Fibroblast of pulmonary artery (primary cell): ENCODE data around the gene PNMT.

Experiments used
- DNase-seq: peaks from one replicate; pipeline ENCODE4 v3.0.0-alpha.2; 2010; ENCODE audit warnings: low read depth
- H3K4me3 ChIP-seq: replicated peaks from 2 replicates; pipeline ENCODE4 v1.5.1; 2011; ENCODE audit warnings: low read depth, mild to moderate bottlenecking, control low read depth, low read length, moderate library complexity
- TF ChIP-seq, protein P1 (sequence below): IDR thresholded peaks from 2 replicates; pipeline ENCODE4 v1.5.1; 2011; ENCODE audit warnings: mild to moderate bottlenecking, control low read depth, low read length, inconsistent platforms; ENCODE audit errors: missing control alignments

PNMT gene

DNA sequence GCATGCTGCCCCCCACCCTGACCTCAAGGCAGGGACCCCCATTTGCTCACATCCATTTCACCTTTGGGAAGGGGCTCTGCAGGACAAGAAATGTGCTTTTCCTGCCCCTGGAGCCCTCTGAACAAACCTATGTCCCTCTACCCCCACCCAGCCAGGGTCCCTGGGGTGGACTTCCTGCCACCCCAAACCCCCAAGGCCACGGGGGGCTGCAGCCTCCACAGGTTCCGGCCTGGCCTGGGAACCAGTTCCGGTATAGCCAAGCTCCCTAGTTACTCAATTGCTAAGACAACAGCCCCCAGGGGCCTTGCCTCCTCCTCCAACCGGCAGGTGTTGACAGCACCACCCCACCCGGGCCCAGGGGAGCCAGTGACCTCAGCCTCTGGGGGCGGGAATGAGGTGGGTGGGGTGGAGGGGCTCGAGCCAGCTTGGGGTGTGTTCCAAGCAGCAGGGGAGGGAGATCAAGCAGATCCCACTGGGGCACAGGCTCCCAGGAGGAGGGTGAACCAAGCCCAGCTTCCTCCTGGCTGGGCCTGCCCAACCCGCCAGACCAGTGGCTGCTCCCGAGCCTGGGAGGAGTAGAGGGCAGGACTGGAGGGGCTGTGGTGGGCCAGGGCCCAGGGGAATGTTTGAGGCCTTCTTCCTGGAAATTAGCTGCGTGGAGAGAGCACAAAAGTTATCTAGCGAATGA lies 6.6 kb downstream of the PNMT start:
- DNase-seq, result no peak
- H3K4me3 ChIP-seq, result no peak overlapping the region
- TF ChIP-seq, protein P1, sequence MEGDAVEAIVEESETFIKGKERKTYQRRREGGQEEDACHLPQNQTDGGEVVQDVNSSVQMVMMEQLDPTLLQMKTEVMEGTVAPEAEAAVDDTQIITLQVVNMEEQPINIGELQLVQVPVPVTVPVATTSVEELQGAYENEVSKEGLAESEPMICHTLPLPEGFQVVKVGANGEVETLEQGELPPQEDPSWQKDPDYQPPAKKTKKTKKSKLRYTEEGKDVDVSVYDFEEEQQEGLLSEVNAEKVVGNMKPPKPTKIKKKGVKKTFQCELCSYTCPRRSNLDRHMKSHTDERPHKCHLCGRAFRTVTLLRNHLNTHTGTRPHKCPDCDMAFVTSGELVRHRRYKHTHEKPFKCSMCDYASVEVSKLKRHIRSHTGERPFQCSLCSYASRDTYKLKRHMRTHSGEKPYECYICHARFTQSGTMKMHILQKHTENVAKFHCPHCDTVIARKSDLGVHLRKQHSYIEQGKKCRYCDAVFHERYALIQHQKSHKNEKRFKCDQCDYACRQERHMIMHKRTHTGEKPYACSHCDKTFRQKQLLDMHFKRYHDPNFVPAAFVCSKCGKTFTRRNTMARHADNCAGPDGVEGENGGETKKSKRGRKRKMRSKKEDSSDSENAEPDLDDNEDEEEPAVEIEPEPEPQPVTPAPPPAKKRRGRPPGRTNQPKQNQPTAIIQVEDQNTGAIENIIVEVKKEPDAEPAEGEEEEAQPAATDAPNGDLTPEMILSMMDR, result no peak

DNA sequence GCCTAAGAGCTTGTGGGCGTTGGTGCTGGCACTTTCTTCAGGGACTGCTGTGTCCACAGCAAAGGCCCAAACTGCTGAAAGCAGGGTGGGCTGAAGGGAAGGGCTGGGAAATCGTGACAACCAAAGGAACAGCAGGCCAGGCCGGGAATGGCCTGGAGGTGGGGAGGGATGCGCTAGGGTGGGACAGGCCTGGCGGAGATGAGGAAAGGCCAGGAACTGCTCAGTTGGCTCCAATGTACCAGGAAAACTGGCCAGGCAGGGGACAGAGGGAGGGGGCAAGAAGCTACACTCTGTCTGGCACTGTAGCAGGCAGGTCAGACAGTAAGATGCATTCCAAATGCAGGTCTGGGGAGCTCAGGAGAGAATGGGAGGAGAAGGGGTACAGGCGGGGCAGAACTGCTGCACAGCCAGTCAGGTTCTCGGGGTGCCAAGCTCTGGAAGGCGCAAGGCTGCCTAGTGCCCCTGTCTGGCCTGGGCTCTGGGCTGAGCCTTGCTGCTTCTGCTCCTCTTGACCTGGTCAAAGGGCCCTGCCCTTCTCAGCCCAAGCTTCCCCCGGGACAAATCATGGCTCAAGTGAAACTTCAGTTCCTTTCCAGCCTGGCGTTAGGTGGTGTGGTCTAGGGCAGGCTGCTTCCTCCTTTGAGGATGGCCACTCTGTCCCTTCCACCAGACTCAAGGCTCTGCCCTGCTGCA lies 7.3 kb downstream of the PNMT start:
- no peak for DNase-seq
- no peak overlapping the region for H3K4me3 ChIP-seq
- TF ChIP-seq, protein P1, result no peak

DNA sequence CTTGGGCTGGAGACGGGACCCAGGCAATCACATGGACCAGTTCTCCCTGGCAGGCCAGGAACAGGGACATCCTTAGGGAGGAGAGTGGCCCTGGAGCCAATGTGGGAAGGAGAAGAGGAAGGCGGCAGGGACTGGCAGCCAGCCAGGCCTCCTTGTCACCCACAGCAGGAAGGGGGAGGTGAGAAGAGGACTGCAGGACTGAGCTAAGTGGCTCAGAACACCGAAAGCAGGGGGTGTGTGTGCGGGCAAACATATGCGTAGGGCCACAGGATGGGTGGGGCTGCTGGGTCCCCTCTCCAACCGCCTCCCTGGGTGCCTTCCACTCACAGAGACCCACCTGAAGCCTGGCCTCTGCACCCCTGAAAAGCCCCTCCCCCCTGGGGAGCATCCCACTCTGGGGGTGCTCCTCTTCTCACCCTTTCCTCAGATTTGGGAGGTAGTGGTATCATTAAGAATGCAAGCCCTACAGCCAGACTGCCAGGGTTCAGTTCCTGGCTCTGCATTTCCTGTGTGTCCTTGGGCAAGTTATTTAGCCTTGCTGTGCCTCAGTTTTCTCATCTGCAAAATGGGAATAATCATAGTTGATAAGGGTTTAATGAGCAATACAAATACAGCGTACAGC lies 8.1 kb downstream of the PNMT start:
- H3K4me3 ChIP-seq, result no peak overlapping the region
- DNase-seq, result no peak
- TF ChIP-seq, protein P1, result no peak

DNA sequence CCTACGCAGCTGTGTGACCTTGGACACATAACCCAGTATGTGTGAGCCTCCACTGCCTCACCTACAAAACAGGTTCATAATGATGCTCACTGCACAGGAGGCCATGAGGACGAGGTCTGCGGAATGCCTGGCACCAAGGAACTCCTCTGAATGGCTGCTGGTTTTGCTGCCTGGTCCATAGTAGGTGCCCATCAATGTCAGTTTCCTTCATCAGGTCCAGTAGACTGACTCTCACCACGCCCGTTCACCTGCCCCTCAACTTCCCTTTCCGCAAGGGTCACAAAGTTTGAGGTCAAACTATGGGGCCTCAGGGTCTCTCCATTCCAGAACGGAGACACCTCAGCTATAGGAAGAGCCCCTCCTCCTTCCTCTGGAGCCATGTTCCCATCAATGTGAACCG lies 8.8 kb downstream of the PNMT start:
- TF ChIP-seq, protein P1, result no peak
- H3K4me3 ChIP-seq, result no peak overlapping the region
- DNase-seq, result no peak

DNA sequence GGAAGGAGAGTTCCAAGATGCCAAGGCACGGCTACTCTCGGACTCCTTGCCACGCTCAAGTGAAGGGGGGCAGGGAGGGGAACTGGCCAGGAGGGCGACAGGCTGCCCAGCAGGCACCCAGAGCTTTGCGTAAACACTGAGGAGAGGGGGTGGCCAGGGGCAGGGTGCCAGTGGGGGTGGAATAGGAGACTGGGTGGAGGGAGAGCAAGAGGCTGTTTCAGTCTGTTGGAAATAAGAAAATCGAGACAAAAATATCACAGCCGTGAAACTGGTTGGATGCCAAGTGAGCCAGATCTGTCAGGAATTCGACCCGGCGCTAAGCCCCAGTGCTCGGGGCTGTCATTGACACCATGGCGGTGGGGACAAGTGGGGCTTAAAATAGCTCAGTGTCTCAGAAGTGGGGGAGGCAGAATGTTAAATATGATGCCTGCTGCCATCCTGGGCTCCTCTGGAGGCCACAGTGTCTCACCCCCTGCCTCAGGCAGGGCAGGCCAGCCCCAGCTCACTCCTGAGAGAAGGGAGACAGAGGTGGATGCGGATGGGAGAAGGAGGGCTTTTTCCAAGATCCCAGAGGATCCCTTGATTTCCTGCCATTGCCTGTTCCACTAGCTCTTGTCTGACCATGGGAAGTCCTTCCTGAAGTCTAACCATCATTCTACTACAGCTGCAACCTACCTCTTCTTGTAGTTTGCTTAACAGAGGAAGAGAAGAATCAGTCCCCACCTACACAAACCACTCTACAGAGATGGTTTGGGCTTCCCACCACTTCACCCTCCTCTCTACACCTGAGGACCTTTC lies 9.5 kb downstream of the PNMT start:
- H3K4me3 ChIP-seq, result no peak overlapping the region
- no peak for DNase-seq
- TF ChIP-seq, protein P1, result no peak

DNA sequence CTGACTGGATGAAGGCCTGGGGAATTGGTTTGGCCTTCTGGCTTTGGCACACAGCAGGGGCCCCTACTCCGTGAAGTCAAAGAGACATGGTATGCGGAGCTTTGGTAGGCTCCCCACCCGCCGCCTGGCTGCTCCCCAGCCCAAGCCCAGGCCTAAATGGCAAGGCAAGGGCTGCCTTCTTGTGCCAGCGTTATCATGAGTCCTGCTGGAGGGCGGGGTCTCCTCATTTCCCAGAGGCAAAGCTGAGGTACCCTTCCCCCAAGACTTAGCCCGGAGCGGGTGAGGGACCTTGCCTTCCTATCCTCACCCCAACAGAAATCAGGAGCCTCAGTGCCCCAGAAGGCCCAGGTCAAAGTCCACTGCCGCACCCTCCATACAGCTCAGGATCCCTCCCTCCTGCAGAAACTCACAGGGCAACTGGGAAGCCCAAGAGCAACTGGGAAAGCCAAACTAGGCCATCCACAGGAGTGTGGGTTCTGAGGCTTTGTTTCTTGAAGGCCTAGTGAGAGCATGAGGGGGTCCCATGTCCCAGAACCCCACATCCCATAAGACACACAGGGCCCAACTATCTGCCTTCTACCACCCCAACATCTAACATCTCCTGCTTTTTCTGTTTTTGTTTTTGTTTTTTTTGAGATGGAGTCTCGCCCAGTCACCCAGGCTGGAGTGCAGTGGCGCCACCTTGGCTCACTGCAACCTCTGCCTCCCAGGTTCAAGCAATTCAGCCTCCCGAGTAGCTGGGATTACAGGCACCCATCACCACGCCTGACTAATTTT lies 10.3 kb downstream of the PNMT start:
- H3K4me3 ChIP-seq, result no peak overlapping the region
- TF ChIP-seq, protein P1, result no peak
- no peak for DNase-seq
